ENCODE results near the gene REV3L.
"Not testable (repeated sequence)": the region's sequence is repeated elsewhere in the genome, so short reads cannot be mapped to it uniquely, and the experiment has no call there.

Gene REV3L

DNA sequence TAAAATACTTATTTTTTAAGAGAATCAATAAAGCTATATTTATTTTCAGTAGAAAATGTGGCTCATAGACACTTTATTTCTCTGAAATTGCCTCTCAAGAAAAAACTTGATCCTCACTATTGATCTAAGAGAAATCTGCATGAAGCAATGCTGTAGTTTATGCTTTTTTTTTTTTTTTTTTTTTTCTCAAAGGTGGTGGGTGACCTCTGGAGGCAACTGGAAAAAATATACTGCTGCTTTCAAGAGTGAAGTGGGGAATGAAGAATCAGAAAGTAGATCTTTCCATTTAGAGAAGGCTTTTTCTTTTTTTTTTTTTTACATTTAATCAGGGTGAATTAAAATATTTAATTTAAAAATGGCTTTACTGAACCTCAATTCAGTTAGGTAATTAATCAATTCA is 226.4 kb downstream of the REV3L start:
- peak; percentile 17 for DNase-seq

DNA sequence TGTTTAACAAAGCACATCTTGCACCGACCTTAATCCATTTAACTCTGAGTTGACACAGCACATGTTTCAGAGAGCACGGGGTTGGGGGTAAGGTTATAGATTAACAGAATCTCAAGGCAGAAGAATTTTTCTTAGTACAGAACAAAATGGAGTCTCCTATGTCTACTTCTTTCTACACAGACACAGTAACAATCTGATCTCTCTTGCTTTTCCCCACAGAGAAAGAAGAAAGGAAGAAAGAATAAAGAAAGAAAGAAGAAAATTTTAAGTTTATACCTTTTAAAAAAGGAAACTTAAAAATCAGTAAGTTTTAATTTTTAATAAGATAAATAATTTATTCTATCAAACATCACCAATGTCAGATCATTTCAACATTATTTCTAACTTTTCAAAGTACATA is 227.2 kb downstream of the REV3L start:
- not testable (repeated sequence) for DNase-seq

DNA sequence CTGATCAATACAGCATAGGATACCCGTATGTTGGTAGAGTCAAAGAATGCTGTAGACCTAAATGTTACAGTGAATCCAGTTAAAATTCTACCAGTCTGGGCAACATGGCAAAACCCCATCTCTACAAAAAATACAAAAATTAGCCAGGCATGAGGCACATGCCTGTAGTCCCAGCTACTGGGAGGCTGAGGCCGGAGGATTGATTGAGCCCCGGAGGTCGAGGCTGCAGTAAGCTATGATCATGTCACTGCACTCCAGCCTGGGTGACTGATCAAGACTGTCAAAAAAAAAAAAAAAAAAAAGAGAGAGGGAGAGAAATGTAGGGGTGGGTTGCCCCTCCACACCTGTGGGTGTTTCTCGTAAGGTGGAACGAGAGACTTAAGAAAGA is 228.2 kb downstream of the REV3L start:
- no peak for DNase-seq

- DNase-seq: no peak
Measured at GRCh38 chr6:111254004-111254778, 228.8 kb downstream of the REV3L start.

GRCh38 chr6:111252726-111253125 is 230.3 kb downstream of the REV3L start:
- no peak for DNase-seq

GRCh38 chr6:111250791-111251354 is 232.1 kb downstream of the REV3L start:
- no peak for DNase-seq

Measured in fibroblast of skin of right biceps (primary cell).